ENCODE results near the gene TMEM208.

The TMEM208 gene

GRCh38 chr16:67226804-67227566 lies at the start of gene TMEM208:
Gene TMEM208 (plus strand): TSS chr16:67227130. CDS start chr16:67227219, 89 bp downstream.
- DNase-seq (ENCODE audit: low read depth in 2 of 2): peak; percentile 98 to 99

DNA sequence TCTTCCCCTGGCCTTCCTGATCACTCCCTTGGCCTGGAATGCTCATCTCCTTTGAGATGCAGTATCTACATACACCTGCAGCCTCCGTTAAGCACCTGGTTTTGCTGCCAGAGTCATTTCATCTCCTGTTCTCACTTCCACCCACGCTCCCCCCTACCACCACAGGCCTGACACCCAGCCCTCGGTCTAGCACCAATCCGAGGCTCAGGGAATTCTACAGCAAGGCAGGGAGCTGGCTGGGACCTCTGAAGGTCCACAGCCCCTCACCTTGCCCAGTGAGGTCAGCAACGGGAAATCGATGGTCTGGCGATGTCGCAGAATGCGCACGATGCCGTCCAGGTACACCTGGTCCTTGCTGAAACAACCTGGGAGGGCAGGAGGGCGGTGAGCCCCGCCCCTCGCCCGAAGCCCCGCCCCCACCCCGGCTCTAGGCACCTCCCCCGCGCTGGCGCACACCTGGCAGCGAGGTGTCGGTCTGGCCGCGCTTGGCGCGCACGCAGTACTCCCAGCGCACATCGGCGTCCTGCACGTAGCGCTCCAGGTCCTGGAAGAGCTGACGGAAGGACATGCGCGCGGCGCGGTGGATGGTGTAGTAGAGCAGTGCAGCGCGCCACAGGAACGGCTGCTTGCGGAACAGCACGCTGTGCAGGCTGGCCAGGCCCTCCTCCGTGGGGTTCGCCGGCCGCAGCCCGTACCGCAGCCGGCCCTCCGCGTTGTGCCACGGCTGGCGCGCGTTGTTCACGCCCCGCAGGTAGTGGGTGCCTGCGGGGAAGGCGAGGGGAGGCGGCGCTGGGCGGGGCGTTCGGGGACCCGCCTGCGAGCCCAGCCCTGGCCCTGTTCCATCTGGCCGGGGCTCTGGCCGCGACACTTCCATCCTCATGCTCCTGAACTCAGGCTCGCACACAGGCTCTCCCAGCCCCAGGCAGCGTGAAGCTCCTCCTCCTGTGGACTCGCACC lies 48.9 kb upstream of the TMEM208 start:
- no peak for DNase-seq (ENCODE audit: low read depth in 2 of 2)

DNA sequence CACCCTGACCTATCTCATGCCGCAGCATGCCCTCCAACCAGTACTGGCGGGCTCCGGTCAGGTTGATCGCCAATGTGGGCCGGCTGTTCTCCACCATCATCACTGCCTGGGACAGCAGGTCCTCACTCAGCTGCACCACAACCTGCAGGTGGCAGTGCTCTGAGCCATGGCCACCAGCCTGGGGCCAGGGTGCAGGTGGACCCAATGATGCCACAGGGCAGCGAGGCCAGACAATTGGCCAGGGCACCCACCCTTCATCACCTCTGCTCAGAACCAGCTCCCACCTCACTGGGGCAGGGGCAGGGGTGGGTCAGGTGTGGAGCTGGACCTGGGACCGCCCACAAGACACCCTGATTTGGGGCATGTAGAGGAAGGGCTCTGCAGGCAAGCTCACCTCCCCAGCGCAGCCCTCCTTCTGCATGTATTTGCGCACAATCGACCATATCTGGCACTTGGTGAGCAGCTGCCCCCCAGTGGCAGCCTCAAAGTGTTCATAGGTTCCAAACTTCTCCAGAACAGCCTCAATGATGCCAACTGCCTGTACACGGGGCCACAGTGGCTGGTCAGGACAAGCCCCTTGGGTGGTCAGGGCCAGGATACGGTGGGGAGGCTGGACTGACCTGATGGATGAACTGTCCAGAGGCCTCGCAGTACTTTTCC lies 47.4 kb upstream of the TMEM208 start:
- no peak for DNase-seq (ENCODE audit: low read depth in 2 of 2)

- no peak for DNase-seq (ENCODE audit: low read depth in 2 of 2)
Observed at GRCh38 chr16:67180166-67180565, 46.8 kb upstream of the TMEM208 start.

DNA sequence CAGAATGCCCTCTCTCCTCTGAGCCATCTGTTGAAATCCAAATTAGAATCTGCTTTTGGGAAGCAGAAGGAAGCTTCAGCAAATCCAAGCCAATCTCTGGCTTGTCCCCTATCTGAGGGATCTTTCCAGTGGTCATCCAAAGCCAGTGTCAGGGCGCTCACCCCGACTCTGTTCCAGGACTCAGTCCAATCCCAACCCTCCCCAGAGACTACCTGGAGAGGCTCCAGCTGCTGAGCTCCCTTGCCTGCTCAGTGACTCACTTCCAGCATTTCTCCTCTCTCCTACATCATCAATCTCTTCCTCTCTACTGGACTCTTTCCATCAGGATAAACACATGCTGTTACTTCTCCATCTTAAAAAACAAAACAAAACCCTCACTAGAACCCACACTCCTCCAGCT lies 45.6 kb upstream of the TMEM208 start:
- DNase-seq (ENCODE audit: low read depth in 2 of 2): no peak

GRCh38 chr16:67182288-67182687 lies 44.6 kb upstream of the TMEM208 start:
- no peak for DNase-seq (ENCODE audit: low read depth in 2 of 2)

GRCh38 chr16:67183284-67183626 lies 43.7 kb upstream of the TMEM208 start:
- no peak for DNase-seq (ENCODE audit: low read depth in 2 of 2)

DNA sequence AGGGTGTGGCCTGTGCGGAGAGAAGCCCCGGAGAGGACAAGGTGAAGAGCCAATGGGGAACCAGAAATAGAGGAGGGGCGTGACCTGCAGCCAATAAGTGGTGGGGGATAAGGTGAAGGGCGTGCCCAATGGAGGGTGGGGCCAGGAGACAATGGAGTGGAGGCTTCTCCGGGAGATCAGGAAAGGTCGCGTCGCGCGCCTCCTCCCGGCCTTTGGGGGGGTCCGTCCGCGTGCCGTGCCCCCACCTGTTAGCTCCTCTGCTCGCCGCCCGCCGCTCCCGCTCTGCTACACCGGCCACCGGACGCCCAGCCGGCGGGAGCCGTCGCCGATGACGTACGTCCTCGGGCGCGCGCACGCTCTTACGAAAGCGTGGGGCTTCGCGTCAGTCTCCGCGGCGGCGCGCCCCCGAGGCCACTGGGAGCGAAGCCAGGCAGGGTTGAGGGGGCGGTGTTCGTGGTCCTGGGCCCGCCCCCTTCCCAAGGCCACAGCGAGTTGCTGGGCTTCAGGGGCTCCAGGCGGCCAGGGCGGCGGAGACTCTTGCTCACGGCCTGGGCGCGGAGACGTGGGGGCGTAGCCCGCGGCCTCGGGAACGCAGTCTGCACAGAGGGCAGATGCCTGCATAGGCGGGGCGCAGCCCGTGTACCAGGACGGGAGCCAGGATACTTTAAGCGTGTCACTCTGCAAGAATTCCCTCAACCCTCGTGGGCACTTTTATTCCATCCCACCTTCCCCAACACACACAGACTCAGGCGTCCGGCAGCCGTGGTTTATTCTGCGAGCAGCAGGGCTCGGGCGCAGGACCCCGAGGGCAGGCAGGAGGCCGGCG lies 43.1 kb upstream of the TMEM208 start, which contains the start of gene MATCAP1:
Gene MATCAP1 (minus strand): TSS at position 337 of the 826 bp plus-strand sequence. CDS start 3,353 bp downstream, outside the sequence.
- DNase-seq (ENCODE audit: low read depth in 2 of 2): peak; percentile 88 to 90

DNA sequence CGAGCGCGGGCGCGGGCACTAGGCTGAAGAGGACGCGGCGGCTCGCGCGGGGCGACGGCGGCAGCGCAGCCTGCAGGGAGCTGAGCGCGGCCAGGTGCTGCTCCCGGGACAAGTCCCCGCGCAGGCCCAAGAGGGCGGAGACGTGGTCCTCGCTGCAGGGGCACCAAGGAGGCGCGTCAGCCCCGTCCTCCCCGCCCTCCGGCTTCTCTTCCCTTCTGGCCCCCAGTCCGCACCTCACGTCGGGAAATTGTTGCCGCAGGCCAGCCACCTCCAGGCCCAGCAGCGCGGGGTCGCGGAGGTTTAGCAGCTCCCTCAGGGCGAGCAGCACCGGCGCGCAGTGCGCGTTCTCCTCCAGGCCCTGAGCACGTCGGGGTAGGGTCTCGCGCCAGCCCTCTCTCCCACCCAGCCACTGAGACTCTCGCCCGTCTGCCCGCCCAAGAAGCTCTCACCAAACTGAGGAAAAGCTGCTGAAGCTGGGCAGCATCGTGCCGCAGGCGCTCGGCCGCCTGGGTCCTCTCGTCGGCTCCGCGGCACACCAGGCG lies 42.4 kb upstream of the TMEM208 start:
- DNase-seq (ENCODE audit: low read depth in 2 of 2): no peak

DNA sequence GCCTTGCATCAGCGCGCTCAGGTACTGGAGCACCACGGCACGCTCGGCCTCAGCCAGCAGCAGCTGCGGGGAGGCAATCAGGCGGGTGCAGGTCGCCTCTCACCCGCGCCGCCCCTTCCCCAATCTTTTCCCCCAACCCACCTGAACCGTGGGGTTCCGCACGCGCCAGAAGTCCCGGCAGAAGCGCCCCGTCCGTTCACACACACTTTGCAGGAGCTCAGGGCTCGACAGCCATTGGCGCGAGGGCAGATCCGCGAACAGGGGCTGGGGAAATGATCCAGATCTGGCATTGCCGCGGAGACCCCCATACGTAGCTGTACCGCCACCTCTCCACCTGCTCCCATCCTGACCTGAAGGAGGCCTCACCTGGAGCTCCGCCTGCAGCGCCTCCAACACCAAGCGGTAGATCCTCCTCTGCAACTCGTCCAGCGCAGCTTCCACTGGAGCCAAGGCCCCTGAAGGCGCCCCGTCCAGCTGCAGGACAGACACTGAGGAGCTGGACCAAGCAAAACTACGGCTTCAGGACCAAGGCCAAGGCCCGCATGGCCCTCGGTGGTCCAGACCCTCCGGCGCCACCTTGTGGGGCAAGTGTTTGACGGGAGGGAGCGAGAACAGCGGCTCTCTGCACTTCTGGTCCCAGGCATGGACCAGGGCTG lies 41.8 kb upstream of the TMEM208 start:
- DNase-seq (ENCODE audit: low read depth in 2 of 2): peak; percentile 80 to 83

GRCh38 chr16:67185651-67186134 lies 41.2 kb upstream of the TMEM208 start:
- DNase-seq (ENCODE audit: low read depth in 2 of 2): no peak

DNA sequence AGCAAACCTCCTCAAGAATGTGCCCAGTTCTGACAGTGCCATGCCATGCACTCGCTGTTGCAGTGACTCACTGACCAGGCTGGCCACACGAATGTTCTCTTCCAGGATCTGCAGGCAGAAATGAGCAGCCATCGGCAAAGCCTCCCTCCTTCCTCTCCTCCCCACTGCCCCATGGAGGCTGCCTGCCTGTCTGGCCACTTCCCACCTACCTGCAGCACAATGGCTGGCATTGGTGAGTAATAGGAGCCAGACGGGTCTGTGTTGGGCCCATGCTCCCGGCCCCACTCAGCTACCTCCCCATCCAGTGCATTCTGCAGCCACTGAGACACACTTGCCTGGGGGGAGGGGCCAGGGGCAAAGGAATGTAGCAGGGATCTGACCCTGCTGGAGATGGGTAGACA lies 40.4 kb upstream of the TMEM208 start:
- DNase-seq (ENCODE audit: low read depth in 2 of 2): no peak

- DNase-seq (ENCODE audit: low read depth in 2 of 2): no peak
Observed at GRCh38 chr16:67187175-67187890, 39.6 kb upstream of the TMEM208 start.

DNA sequence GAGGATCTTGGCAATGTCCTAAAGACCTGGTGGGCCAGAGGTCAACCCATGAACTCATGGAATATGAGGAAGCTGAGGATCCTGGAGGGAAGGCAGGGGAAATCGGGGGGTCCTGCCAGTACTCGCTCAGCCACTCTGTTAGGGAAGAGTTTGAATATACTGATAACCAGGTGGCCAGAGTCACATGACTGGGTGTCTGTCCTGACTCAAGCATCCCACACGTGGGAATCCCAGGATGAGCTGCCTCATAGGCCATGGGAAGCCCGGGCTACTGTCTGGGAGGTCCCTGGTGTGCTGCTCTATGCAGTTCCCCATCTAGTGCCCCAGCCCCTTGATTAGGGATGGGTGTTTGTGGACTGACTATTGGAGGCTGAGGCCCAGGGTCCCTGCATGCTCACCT lies 38.6 kb upstream of the TMEM208 start:
- no peak for DNase-seq (ENCODE audit: low read depth in 2 of 2)

DNA sequence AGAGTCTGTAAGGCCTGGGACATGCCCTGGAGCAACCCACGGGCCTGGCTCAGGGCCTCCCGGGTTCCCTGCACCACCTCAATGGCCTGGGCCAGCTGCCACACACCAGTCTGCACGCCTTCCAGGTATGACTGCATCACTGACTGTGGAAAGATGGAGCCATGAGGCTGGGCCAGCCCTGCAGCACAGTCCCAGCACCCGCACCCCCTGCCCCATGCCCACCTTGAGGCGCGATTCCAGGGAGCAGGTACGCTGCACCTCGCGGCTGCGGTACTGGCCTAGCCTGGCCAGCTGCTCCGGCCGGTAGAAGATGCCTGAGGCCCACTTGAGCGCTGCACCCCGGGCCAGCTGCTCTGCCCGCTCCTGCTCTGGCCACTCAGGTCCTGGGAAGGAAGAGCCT lies 38.1 kb upstream of the TMEM208 start:
- DNase-seq (ENCODE audit: low read depth in 2 of 2): no peak

DNA sequence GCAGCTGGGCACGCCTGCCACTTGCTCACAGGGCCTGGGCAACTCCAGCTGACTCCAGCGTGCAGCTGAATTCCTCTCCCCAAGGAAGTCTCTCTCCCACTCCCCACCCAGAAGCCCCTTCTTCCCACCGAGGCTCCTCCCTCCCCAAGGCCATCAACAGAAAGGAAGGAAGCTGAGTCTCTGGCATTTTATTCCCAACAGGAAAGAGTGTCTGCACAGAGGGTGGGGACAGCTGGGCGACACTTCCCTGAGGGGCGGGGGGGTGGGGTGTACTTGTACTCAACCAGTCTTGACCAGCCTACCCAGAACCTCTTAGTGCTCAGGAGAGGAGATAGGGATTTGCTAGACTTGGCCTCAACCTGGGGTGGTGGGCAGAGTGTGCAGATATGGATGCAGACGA lies 36.9 kb upstream of the TMEM208 start, which contains the start of gene EXOC3L1:
Gene EXOC3L1 (minus strand): TSS at position 96 of the 400 bp plus-strand sequence. CDS start 460 bp downstream, outside the sequence.
- no peak for DNase-seq (ENCODE audit: low read depth in 2 of 2)

GRCh38 chr16:67190448-67191399 lies 36.2 kb upstream of the TMEM208 start:
- no peak for DNase-seq (ENCODE audit: low read depth in 2 of 2)

- DNase-seq (ENCODE audit: low read depth in 2 of 2): no peak
Observed at GRCh38 chr16:67191411-67191994, 35.4 kb upstream of the TMEM208 start.
